G401 (cell line): ENCODE data around the gene HOXB8. TPM values are rescaled to one million over a fixed set of nuclear protein-coding genes. Genes with fewer than 3 reads are reported as not detected.

Source experiments
- DNase-seq: peaks from one replicate; pipeline ENCODE4 v3.0.0-alpha.2; 2015; ENCODE audit warnings: low spot score
- in situ Hi-C: cut with HindIII; loops from 2 replicates; pipeline ENCODE4 v1.10.0; 2016; ENCODE audit warnings: low sequenced_read_pairs, mixed read lengths
- total RNA-seq: library from RNA; depleted of rRNA; stranded (reverse); fragments of >200 nt; shearing (Covaris generic); gene quantifications from 2 replicates; pipeline ENCODE4 v1.2.3, GENCODE V29; 2014

Gene HOXB8
- total RNA-seq, 1 experiment from 2014 or later, result 0.10 TPM

DNA sequence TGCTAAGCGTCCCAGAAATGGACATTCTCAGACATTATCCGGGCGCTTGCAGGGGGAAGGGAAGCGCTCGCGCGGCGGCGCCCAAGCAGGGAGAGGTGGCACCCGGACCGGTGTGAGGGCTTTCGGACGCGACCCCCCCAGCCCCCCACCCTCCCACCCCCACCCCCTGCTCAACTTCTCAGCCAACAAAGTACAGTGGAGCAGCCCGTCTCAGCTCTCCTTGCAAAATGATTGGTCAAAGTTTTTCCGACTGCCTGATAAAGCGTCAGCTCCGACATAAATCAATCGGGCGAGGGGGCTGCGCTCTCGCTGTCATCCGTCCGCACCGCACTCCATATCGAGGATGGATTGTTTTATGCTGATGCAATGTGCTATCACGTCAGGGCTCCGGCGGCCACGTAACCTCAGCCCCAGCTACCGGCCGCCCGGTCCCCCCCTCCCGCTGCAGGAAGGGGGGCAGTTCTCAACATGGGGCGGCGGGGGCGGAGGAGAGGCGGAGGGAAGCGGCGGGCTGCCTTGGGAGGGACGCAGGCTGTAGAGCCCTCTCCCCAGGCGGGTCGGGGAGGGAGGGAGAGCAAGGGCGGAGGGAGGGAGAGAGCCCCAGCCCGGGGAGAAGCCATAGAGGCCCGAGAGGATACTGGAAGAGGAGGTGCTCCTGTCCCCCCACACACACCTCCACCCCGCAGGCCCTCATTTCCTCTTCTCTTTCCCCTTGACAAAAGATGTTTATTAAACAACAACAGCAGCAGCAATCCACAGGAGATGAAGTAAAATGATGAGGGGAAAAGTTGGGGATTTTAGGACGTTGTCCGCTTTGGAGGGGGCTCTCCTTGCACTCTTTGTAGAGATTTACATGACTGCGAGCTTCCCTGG lies 11.4 kb upstream of the HOXB8 start, which contains the start of gene HOXB9:
Gene HOXB9, minus strand, starts transcription at position 114 of the 873 bp plus-strand sequence. Its CDS starts 89 bp downstream, at position 25.
- in situ Hi-C loops, result no loop called here
- DNase-seq, result no peak

DNA sequence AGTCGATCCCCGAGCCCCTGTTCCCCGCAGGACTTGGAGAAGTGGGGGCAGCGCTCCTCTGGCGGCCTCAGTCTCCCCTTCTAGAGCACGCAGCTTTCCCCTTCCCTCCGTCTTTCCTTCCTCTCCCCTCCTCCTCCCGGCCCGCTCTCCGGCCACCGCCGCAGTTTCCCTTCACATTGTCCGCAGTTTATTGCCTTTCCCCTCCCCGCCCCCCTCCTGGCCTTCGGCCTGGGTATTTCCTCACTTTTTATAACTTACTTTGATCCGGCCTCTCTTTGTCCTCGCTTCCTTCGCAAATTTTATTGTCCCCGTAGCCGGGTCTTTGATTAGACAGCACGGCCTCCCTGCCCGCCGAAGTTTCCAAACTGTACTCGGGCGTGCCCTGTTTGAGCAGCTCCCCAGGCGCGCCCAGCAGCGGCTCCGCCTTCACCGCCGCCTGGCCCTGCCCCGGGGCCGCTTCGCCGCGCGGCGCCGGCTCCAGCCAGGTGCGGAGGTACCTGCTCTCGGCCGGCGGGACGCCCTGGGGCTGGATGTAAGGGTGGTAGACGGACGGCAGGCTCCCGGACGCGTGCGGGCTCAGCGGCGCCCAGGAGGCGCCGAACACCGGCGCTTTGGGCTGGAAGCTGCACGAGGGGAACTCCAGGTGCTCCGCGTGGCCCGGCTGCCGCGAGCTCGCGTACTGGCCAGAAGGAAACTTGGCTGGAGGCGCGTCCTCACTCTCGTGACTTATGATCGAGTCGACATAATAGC lies 10.6 kb upstream of the HOXB8 start:
- in situ Hi-C loops, result no loop called here
- no peak for DNase-seq

DNA sequence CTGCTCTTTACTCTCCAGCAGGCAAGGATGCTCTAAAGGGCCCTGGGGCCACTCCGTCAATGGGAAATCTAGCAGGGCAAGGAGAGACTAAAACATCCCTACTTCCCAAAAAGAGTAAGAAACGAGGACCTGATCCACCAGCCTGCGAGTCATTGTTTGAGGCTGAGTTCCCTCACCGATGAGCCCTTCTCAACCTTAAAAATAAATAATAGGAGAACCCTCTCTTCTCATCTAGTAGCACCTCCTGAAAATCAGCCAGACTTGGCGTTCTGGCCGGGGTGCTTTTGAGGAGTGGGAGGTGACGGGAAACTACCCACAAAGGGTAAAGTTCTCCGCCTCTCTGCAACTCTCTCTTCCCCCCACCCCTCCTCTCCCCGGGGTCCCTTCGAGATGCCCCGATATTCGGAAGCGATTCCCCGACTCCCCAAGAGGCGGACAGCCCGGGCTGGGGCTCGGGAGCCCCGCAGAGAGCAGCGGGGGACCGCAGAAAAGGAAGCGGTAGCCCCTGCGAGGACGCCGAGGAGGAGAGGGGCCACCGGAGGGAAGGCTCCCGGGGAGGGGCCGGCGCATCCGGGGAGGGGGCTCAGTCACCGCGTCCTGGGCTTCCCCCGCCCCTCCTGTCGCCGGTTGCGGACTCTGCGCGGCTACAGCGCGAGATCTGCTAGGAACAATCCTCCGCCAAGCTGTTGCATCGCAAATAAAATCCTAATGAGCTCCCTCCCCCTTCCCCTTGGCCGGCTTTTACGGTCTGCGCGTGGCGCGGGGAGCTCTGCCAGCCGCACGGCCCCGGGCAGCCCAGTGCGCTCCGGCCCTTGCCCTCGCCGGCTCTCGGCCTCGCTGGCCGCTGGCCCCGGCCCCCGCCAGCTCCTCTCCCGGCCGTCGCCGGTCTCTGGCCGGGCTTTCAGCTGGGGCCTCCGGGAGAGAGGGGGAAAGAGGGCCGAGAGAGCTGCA lies 9.7 kb upstream of the HOXB8 start:
- in situ Hi-C loops, result no loop called here
- DNase-seq, result no peak

DNA sequence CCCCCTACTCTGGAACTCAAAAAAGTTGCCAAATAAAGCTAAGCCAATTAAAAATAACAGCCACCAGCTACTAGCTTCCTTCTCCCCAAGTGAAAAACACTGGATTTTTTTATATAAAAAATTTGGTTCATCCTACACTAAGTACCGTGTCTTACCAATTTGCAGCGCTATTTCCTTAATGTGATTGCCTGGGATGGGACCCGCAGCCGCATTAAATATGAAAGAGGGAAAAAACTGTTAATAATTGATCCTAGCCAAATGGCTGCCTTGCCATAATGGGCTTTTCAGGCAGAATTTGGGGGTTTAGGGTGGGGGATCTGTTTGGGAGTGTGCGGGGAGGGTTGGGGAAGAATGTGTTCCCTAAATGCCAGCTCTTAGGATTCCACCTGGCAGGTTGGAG lies 9.0 kb upstream of the HOXB8 start:
- no peak for DNase-seq
- in situ Hi-C loops, result no loop called here

DNA sequence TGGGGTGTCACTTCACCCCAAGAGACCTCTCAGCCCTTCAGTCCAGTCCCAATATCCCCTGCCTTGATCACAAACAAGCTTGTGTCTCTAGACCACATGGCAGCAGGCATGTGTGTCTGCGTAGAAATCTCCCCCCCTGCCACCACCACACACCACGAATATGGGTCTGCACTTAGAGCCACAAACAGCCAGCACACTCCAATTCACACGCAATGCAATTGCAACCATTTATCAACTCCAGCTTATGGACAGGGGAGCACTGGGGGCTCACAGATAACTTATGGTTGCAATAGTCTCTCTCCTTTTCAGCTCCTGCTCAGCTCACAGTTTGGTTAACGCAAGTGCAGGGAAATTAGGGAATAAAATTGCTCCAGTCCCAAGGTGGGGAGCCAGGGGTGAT lies 8.5 kb upstream of the HOXB8 start:
- no peak for DNase-seq
- in situ Hi-C loops, result no loop called here

DNA sequence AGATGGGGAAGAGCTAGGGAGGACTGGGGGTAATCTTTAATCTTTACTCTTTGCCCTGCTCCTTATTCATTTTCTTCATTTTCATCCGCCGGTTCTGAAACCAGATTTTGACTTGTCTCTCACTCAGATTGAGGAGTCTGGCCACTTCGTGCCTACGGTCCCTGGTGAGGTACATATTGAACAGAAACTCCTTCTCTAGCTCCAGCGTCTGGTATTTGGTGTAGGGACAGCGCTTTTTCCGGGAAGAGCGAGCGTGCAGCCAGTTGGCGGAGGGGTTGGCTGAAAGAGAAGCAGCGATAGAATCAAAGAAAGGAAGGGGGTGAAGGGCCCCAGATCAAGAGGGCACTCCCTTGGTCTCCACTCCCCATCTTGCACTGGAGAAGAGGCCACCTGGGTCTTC lies 7.8 kb upstream of the HOXB8 start:
- in situ Hi-C loops, result no loop called here

DNA sequence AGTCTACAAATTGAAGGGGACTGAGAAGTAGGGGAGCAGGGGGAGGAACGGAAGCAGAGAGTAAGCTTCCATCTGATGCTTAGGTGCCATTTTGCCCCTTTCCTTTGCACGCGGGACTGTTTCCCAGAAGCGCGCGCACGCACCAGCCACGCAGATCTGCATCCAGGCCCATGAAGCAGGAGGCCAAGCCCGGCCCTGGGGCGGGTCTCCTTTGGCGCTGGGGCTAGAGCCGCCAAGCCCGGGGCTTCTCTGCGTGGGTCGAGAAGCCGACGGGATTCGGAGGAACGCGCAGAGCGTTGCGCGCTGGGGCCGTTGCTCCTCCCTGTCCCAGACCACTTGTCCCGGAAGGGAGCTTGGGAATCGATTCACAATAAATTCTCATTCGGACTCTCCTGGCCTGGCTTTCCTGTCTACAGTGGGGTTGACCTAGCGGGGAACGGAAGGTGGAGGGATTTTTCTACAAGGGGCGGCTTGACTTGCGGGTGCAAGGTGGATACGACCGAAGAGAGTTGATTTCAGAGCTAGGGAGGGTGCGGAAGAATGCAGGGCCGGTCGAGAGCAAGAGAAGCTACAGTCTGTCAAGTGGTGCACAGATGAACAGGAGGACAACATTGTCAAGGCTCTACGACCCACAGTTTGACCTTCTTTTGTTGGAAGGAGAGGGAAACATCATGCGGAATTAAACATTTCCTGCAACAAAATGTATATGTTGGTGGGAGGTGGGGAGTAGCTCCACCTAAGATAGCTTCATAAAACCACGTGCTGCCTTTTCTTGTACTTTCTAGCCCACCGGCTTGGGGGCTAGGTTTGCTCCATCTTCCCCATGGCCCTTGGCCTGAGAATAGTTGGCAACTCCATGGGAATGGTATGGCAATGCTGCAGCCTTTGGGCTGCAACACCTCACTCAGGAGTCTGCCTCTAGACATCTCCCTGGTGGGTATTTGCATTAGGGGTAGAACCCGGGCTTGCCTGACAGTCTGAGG lies 6.6 kb upstream of the HOXB8 start:
- in situ Hi-C loops, result no loop called here

More for the DNA sequence above, 7.8 kb upstream of the HOXB8 start:
- no peak for DNase-seq

DNA sequence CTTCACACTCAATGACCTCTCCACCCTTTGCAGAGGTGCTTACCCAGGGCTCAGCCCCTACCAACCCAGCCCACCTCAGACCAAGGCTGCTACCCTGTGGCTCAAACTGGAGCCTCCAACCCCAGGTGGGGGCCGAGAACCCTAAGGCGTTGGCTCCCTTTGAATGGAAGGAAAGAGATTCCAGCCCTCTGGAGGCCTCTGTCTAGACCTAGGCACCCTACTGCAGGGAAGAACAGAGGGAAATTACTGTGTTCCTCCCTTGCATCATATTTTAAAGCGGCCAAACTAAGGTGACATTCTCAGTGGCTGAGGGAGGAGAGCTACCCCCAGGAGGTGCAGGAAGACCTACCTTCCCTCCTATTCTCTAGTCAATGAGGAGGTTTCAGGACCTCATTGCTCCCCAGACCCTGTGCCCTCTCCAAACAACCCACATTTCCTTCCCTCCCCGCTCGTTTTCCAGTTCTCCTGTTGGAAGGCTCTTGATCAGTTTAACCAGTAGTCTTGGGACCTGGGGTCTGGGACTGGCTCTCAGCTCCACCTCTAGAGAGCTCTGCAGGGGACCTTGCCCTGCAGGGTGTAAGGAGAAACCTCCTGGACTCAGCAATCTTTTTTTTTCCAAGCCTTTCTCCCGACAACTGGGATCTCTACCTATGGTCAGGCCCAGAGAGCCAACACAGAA lies 5.5 kb upstream of the HOXB8 start:
- DNase-seq, result no peak
- in situ Hi-C loops, result no loop called here

More for the DNA sequence above, 6.6 kb upstream of the HOXB8 start:
- DNase-seq, result no peak

DNA sequence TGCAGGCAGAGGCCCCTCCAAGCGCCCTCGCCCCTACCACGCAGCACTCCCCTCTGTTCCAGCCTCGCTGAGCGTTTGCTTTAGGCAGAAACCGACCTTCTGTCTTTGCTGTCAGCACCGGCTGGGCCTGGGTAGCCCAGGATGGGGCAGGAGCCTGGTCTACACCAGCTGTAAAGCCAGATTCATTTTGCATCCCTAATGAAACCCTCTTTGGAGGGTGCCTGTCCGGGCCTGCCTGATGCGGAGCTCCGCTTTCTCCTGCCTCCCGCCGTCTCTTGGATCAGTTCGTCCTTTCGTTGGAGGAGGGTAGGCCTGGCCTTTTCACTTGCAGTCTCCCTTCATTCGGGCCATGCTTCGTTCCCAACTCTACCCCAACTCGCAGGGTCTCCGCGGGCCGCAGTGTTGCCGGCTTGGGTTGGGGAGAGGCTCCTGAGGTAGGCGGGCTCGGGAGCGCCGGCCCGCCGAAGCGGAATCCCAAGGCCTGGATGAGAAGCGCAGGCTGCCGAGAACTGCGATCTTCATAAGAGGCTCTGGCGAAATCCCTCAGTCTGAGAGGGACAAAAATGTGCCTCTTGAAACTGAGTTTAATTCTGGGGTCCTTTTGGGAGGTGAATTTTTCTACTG lies 4.8 kb upstream of the HOXB8 start:
- DNase-seq, result no peak

DNA sequence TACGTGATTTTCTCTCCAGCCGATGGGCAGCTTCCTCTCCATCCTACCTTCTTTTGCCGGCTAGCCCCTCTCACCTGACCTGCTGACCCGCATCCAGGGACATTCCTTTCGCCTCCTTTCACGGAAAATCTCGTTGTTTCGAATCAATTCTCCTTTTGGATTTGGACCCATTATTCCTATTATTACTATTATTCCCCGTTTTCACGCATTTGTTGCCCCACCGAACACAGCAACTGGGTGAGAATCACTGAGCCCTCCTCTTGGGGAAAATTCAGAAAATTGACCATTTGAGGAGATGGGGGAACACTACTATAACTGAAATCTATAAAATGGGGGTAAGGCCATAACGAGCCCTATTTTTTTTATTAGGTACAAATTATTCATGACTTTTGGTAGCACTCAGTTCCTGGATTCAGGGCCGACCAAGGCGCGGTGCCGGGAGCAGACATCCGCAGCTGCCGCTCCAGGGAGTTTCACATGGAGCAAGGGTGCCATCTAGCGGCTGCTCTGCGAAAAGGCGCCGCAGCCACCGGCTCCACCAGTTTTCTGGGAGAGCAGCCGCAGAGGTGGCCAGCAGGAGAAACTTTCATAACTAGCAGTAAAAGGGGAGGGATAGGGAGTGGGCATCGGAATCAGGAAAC lies 3.3 kb upstream of the HOXB8 start:
- DNase-seq, result peak; percentile 76
- in situ Hi-C loops, result no loop called here

More for the DNA sequence above, 4.8 kb upstream of the HOXB8 start:
- in situ Hi-C loops, result no loop called here

DNA sequence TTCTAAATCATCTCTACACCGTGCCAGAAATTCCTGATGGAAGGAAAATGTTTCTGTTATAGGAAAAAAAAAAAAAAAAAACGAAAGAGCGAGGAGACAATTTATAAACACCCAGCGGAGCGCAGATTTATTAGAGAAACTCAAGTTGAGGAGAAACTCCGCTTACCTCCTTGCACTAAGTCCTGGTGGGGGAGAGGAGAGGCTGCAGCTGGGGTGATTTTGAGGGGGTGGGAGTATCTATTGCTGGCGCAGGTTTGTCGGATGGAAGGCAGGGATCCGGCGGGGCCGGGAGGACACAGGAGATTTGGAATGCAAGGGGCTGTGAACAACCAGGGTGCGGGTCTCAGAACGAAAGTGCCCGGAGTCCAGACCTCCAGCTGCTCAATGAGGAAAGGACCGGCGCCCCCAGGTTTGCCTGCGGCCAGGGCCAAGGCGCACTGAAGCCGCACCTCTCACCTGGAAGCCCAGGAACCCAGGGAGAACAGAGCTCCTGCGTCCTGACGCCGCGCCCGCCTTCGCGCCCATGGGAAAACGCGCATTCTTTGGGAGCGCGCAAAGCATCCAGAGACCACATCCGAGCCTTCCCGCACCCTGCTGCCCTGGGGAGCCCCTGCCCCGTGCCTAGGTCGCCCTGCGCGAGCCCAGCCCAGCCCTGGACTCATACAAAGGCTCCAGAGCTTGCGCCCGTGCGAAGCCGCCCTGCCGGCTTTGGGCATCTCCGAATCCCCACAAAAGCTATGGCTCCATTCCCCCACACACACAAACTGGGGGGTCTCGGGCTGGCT lies 2.6 kb upstream of the HOXB8 start:
- no peak for DNase-seq
- in situ Hi-C loops, result no loop called here

DNA sequence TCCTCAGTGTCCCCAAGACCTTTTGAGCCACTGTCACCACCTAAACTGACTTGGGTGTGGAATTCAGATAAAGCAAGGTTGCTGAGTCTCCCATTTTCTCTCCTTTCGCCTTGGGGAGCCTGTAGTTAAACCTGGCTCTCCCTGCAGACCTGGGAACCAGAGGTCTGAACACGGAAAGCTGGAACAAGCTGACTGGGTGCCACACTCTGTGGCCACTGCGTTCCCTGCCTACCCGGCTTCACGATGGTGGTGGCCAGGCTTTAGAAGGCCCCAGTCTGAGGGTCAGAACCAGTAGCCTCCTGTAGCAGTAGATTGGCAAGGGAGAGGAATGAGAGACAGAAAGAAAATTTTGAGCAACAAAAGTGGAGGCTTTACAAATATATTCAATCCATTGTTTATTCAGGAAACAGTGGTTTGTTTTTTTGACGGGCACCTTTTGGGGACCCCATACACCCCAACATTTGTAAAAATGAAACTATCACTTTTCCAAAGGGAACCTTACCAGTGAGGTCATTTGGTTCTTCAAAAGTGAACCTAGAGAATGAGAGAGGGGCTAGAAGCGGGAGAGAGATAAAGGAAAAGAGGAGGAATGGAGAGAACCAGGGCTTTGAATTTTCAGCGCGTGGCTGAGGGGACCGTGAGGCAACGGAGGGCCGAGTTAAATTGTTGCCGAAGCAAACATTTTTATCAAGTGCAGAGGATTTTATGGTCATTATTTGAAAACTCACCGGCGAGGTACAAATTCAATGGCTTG lies 1.8 kb upstream of the HOXB8 start:
- in situ Hi-C loops, result no loop called here

DNA sequence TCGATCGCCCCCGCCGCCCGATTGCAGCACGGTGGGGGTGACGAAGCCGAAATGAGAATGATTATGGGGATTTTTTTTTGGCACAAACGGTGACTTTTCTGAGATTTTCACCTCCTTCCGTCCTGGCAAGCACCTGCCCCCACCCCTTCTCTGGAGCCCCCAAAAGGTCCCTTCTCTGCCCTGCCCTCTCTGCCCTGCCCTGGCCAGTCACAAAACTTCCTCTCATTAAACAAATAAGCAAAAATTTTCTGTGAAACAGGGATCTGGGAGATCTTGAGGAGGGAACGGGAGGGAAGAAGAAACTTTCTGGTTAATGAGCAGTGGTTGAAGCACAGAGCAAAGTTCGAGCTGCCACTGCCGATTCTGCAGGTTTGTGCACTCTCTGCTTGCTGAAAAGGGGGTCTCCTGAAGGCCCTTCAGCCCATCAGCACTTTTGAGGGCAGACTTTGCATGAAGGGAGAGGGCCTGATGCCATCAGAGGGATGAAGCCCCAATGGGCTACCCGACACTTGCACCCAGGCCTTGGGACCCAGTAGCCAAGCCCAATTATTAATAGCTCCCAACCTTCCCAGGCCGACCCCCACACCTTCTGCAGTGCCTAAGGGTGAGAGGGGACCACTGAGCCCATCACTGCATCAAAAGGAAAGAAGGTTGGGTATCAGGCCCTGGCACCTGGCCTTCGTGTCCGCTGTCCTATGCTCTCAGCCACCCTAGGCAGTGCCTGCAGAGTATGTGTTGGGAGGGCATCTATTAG lies 1.0 kb upstream of the HOXB8 start:
- in situ Hi-C loops, result no loop called here
- no peak for DNase-seq

More for the DNA sequence above, 1.8 kb upstream of the HOXB8 start:
- DNase-seq, result no peak

DNA sequence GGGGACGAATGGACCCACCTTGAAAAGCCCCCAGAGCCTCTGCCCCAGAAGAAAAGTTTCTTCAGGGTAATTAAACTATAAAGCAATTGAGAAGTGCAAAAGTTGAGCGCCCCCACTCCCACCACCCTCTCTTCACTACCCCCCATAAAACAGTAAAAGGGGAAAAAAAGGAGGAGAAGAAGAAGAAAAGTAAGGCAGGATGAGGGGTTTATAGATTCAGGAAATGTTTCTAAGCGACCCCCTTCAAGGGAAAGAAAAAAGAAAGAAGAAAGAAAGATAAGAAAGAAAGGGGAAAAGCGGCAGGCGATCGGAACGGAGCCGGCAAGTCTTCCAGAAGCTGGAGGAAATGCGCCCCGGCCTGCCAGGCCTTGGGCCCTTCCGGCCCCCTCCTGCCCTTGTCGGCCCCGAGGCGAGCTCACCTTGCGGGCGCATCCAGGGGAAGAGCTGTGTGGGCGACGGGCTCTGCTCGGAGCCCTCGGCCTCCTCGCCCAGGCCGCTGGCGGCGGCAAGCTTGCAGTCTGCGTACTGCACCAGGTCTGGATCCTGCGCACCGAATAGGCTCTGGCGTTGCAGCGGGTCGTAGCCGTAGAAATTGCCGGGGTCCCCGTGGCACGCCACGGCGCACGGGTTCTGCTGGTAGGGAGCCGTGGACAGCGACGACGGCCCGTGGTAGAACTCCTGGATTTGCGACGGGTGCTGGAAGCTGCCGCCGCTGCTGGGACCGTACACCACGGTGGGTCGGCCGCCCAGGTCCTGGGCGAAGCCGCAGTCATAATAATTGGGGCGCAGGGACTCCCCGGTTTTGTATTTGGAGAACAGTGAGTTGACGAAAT lies 1.0 kb downstream of the HOXB8 start:
- in situ Hi-C loops, result no loop called here
- no peak for DNase-seq
